MM.1S (cell line): ENCODE results near the gene L3MBTL4.
"Not testable (repeated sequence)": the region's sequence is repeated elsewhere in the genome, so short reads cannot be mapped to it uniquely, and the experiment has no call there.

ENCODE experiments used
- DNase-seq: peaks from one replicate; pipeline ENCODE4 v3.0.0-alpha.2; 2015
- H2AFZ ChIP-seq: fragments of 300-600 bp; sonication (generic); 2 replicates; pipeline ENCODE4 v1.6.0; 2016; ENCODE audit warnings: antibody characterized with exemption, low read length
- H3F3A ChIP-seq: fragments of 300-600 bp; sonication (generic); 2 replicates; pipeline ENCODE4 v1.6.1; 2016; ENCODE audit warnings: mild to moderate bottlenecking, antibody characterized with exemption, low read length, moderate library complexity, mixed read lengths; ENCODE audit not compliant: insufficient read depth
- H3K27ac ChIP-seq: fragments of 300-600 bp; sonication (generic); 2 replicates; pipeline ENCODE4 v1.5.1; 2016; ENCODE audit warnings: mild to moderate bottlenecking, low read length
- H3K27me3 ChIP-seq: fragments of 300-600 bp; sonication (generic); replicated peaks from 2 replicates; pipeline ENCODE4 v1.6.0; 2016; ENCODE audit warnings: low read length; ENCODE audit not compliant: insufficient read depth
- H3K36me3 ChIP-seq: fragments of 300-600 bp; sonication (generic); replicated peaks from 2 replicates; pipeline ENCODE4 v1.6.1; 2016; ENCODE audit warnings: mild to moderate bottlenecking, low read length, mixed read lengths; ENCODE audit not compliant: insufficient read depth
- H3K4me1 ChIP-seq: fragments of 300-600 bp; sonication (generic); 2 replicates; pipeline ENCODE4 v1.6.1; 2016; ENCODE audit warnings: low read length, mixed read lengths
- H3K4me2 ChIP-seq: fragments of 300-600 bp; sonication (generic); 2 replicates; pipeline ENCODE4 v1.6.0; 2016; ENCODE audit warnings: low read depth, low read length
- H3K4me3 ChIP-seq: fragments of 300-600 bp; sonication (generic); 2 replicates; pipeline ENCODE4 v1.5.1; 2016; ENCODE audit warnings: low read length, mixed read lengths
- H3K79me2 ChIP-seq: fragments of 300-600 bp; sonication (generic); 2 replicates; pipeline ENCODE4 v1.6.1; 2016; ENCODE audit warnings: mixed run types, low read length, mixed read lengths
- H3K9ac ChIP-seq: fragments of 300-600 bp; sonication (generic); 2 replicates; pipeline ENCODE4 v1.6.1; 2016; ENCODE audit warnings: low read length, mixed read lengths
- H3K9me2 ChIP-seq: fragments of 300-600 bp; sonication (generic); replicated peaks from 2 replicates; pipeline ENCODE4 v1.6.1; 2016; ENCODE audit warnings: mild to moderate bottlenecking, low read length, mixed read lengths; ENCODE audit not compliant: insufficient read depth
- H3K9me3 ChIP-seq: fragments of 300-600 bp; sonication (generic); replicated peaks from 2 replicates; pipeline ENCODE4 v1.6.1; 2016; ENCODE audit warnings: mild to moderate bottlenecking, low read length, mixed read lengths; ENCODE audit not compliant: insufficient read depth
- H4K20me1 ChIP-seq: fragments of 300-600 bp; sonication (generic); 2 replicates; pipeline ENCODE4 v1.6.1; 2016; ENCODE audit warnings: mild to moderate bottlenecking, low read length, moderate library complexity, mixed read lengths; ENCODE audit not compliant: insufficient read depth
- EZH2 ChIP-seq: fragments of 300-600 bp; sonication (generic); optimal IDR thresholded peaks from 2 replicates; pipeline ENCODE3; 2017; ENCODE audit warnings: low read depth, mild to moderate bottlenecking, antibody characterized with exemption, low read length, mixed read lengths
- EZH2phosphoT487 ChIP-seq: fragments of 300-600 bp; sonication (generic); IDR thresholded peaks from 2 replicates; pipeline ENCODE4 v1.6.1; 2018; ENCODE audit warnings: antibody characterized with exemption, low read length
- TF ChIP-seq, protein P1 (sequence below): fragments of 300-600 bp; sonication (generic); IDR thresholded peaks from 2 replicates; pipeline ENCODE4 v1.5.1; 2016; ENCODE audit warnings: antibody characterized with exemption, low read length, mixed read lengths

The L3MBTL4 gene

DNA sequence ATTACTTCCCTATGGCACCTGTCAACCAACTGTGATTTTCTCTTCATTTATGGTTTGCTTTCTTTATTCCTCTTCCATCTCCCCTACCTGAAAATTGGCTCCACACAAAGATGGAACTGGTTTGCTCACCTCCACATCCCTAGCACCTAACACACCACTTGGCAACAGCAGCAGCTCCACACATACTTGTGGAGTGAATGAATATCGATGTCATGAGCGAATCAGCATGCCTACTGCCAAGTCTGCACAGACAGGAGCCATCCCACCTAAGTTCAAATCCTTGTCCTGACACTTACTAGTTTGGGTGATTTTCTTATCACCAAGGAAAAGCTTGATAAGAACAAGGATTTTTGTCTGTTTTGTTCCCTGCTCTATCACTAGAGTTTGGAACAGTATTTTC, 328.0 kb downstream of the L3MBTL4 start:
- Histone ChIP-seq H3K9me2 (no peaks in the 10 kb centered on the region), H3K27me3 (no peaks in the 10 kb centered on the region), H3K9me3 (no peaks in the 10 kb centered on the region), H4K20me1 (no peaks in the 10 kb centered on the region), H3K27ac (no peak overlapping the region), H3K36me3 (no peaks in the 10 kb centered on the region), H3K9ac (no peak overlapping the region), H3K4me3 (no peak overlapping the region), H3K4me1 (no peaks in the 10 kb centered on the region), H3F3A (no peaks in the 10 kb centered on the region), H3K79me2 (no peaks in the 10 kb centered on the region), H2AFZ (no peak overlapping the region), H3K4me2 (no peak overlapping the region)
- DNase-seq = no peak
- TF ChIP-seq, protein P1, sequence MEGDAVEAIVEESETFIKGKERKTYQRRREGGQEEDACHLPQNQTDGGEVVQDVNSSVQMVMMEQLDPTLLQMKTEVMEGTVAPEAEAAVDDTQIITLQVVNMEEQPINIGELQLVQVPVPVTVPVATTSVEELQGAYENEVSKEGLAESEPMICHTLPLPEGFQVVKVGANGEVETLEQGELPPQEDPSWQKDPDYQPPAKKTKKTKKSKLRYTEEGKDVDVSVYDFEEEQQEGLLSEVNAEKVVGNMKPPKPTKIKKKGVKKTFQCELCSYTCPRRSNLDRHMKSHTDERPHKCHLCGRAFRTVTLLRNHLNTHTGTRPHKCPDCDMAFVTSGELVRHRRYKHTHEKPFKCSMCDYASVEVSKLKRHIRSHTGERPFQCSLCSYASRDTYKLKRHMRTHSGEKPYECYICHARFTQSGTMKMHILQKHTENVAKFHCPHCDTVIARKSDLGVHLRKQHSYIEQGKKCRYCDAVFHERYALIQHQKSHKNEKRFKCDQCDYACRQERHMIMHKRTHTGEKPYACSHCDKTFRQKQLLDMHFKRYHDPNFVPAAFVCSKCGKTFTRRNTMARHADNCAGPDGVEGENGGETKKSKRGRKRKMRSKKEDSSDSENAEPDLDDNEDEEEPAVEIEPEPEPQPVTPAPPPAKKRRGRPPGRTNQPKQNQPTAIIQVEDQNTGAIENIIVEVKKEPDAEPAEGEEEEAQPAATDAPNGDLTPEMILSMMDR = no peak
- TF ChIP-seq EZH2 = no peak
- no peak for TF ChIP-seq EZH2phosphoT487

DNA sequence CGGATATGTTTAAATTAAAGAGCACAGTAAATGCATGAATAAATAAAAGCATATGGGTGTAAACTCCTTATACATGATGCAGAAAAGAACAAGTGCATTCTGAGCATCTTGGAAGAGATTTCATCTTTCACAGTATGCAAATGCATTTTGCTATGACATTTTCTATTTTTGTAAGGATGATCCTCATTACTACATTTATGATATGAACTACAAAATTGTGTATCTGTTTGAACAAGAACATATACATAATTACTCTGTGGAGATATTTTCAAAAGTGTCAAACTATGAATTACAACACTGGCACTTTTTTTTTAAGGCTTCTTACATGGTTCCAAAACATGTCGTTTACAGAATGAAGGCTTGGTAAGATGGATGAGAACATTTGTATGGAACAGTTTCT, 335.3 kb downstream of the L3MBTL4 start:
- Histone ChIP-seq H3K79me2 (no peaks in the 10 kb centered on the region), H3F3A (no peaks in the 10 kb centered on the region), H4K20me1 (no peaks in the 10 kb centered on the region), H3K9ac (no peak overlapping the region), H3K9me3 (no peaks in the 10 kb centered on the region), H3K27ac (no peak overlapping the region), H3K36me3 (no peaks in the 10 kb centered on the region), H3K4me2 (no peak overlapping the region), H2AFZ (no peak overlapping the region), H3K27me3 (no peaks in the 10 kb centered on the region), H3K9me2 (no peaks in the 10 kb centered on the region), H3K4me3 (no peak overlapping the region), H3K4me1 (no peaks in the 10 kb centered on the region)
- no peak for DNase-seq
- TF ChIP-seq EZH2 = no peak
- TF ChIP-seq, protein P1 = no peak
- TF ChIP-seq EZH2phosphoT487 = no peak

DNA sequence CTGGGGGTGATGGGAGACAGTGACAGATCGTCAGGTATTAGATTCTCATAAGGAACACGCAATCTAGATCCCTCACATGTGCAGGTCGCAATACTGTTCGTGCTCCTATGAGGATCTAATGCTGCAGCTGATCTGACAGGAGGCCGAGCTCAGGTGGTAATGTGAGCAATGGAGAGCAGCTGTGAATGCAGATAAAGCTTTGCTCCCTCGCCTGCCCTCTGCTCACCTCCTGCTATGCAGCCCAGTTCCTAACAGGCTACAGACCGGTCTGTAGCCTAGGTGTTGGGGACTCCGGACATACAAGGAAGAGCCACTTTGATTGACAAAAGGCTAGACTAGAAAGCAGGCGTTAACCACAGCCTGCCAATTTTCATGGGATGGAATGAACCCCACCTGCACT, 335.8 kb downstream of the L3MBTL4 start:
- DNase-seq = no peak
- Histone ChIP-seq H3K79me2 (no peaks in the 10 kb centered on the region), H3K4me1 (no peaks in the 10 kb centered on the region), H3K9me3 (no peaks in the 10 kb centered on the region), H3K27me3 (no peaks in the 10 kb centered on the region), H4K20me1 (no peaks in the 10 kb centered on the region), H3K9me2 (no peaks in the 10 kb centered on the region), H3K27ac (no peak overlapping the region), H3K4me3 (no peak overlapping the region), H3K4me2 (no peak overlapping the region), H3K36me3 (no peaks in the 10 kb centered on the region), H3F3A (no peaks in the 10 kb centered on the region), H2AFZ (no peak overlapping the region), H3K9ac (no peak overlapping the region)
- TF ChIP-seq EZH2phosphoT487 = no peak
- TF ChIP-seq, protein P1 = no peak
- TF ChIP-seq EZH2 = no peak

DNA sequence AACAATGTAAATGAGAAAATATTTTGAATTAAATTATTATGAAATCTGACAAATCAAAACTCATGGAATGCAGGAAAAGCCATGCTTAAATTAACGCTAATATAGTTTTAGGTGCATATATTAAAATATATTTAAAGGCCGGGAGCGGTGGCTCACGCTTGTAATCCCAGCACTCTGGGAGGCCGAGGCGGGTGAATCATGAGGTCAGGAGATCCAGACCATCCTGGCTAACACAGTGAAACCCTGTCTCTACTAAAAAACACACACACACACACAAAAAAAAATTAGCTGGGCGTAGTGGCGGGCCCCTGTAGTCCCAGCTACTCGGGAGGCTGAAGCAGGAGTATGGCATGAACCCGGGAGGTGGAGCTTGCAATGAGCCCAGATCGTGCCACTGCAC, 342.3 kb downstream of the L3MBTL4 start:
- H3K4me1 ChIP-seq, H3K27ac ChIP-seq, H2AFZ ChIP-seq, H3F3A ChIP-seq, H3K79me2 ChIP-seq, H4K20me1 ChIP-seq, H3K4me2 ChIP-seq, H3K9me3 ChIP-seq, H3K9ac ChIP-seq, H3K9me2 ChIP-seq, H3K27me3 ChIP-seq, H3K36me3 ChIP-seq, H3K4me3 ChIP-seq, DNase-seq: not testable (repeated sequence)
